Measurements from ENCODE around the gene NECTIN4. TPM values are rescaled to one million over a fixed set of nuclear protein-coding genes. Genes with fewer than 3 reads are reported as not detected.

The NECTIN4 gene
- total and polyA plus RNA-seq, 2 experiments from 2014 or later: 5.9 to 8.5 TPM

GRCh38 chr1:161039154-161039545 is 50.2 kb downstream of the NECTIN4 start:
- no peak overlapping the region for H2AFZ ChIP-seq
- no peaks in the 10 kb centered on the region for H4K20me1 ChIP-seq (ENCODE audit: insufficient read depth, poor library complexity, severe bottlenecking)
- TF ChIP-seq CTCF (IDR thresholded peaks at IDR 0.05; ENCODE audit: poor library complexity) (no peak), EZH2phosphoT487 (IDR thresholded peaks at IDR 0.05; ENCODE audit: low read depth, severe bottlenecking, unreplicated experiment) (no peak), EZH2 (IDR thresholded peaks at IDR 0.05; ENCODE audit: borderline replicate concordance) (no peak)
- H3K79me2 ChIP-seq: peaks cover 21% of the 10 kb centered on the region
- 20% methylated on average over 3 of the region's 3 CpGs for WGBS (ENCODE audit: low lambda C conversion rate, missing lambda C conversion rate)
- no peaks in the 10 kb centered on the region for H3K27me3 ChIP-seq
- H3K4me2 ChIP-seq: peak overlapping the region; percentile 73
- peaks cover 8% of the 10 kb centered on the region for H3K4me1 ChIP-seq (ENCODE audit: insufficient read depth)
- H3K36me3 ChIP-seq (replicated peaks; ENCODE audit: insufficient read depth, low read depth): no peaks in the 10 kb centered on the region
- no peaks in the 10 kb centered on the region for H3K9me3 ChIP-seq (ENCODE audit: low read depth)
- H3K9me2 ChIP-seq (replicated peaks; ENCODE audit: insufficient read depth): no peaks in the 10 kb centered on the region
- no peak overlapping the region for H3K4me3 ChIP-seq
- DNase-seq (ENCODE audit: low spot score): no peak
- peak overlapping the region; percentile 67 for H3K27ac ChIP-seq

- peak within 1 kb of the TSS; percentile 28 for H3K4me3 ChIP-seq
- no peaks in the 10 kb centered on the region for H3K27me3 ChIP-seq
- H3K4me1 ChIP-seq (ENCODE audit: insufficient read depth): peaks cover 5% of the 10 kb centered on the region
- H3K9me3 ChIP-seq (ENCODE audit: low read depth): no peaks in the 10 kb centered on the region
- peak within 1 kb of the TSS; percentile 67 for H2AFZ ChIP-seq
- no peaks in the 10 kb centered on the region for H3K36me3 ChIP-seq (replicated peaks; ENCODE audit: insufficient read depth, low read depth)
- 26% methylated on average over 43 of the region's 54 CpGs for WGBS (ENCODE audit: low lambda C conversion rate, missing lambda C conversion rate)
- H3K4me2 ChIP-seq: peak within 1 kb of the TSS; percentile 73
- DNase-seq (ENCODE audit: low spot score): peak; percentile 84
- H3K27ac ChIP-seq: peak within 1 kb of the TSS; percentile 67
- H3K79me2 ChIP-seq: peaks cover 16% of the 10 kb centered on the region
- TF ChIP-seq EZH2 (IDR thresholded peaks at IDR 0.05; ENCODE audit: borderline replicate concordance) (no peak), EZH2phosphoT487 (IDR thresholded peaks at IDR 0.05; ENCODE audit: low read depth, severe bottlenecking, unreplicated experiment) (no peak), CTCF (IDR thresholded peaks at IDR 0.05; ENCODE audit: poor library complexity) (no peak)
- no peaks in the 10 kb centered on the region for H3K9me2 ChIP-seq (replicated peaks; ENCODE audit: insufficient read depth)
- no peaks in the 10 kb centered on the region for H4K20me1 ChIP-seq (ENCODE audit: insufficient read depth, poor library complexity, severe bottlenecking)
Measured at GRCh38 chr1:161038523-161039153, 50.7 kb downstream of the NECTIN4 start, which contains the start of gene TSTD1. Gene TSTD1 (minus strand): TSS chr1:161038964. CDS start chr1:161038889, 75 bp downstream.

- Histone ChIP-seq H3K79me2 (peaks cover 9% of the 10 kb centered on the region), H3K4me1 (ENCODE audit: insufficient read depth) (peaks cover 5% of the 10 kb centered on the region), H3K27me3 (no peaks in the 10 kb centered on the region), H3K9me3 (ENCODE audit: low read depth) (no peaks in the 10 kb centered on the region), H3K4me2 (peak overlapping the region; percentile 73), H3K9me2 (replicated peaks; ENCODE audit: insufficient read depth) (no peaks in the 10 kb centered on the region), H3K4me3 (peak overlapping the region; percentile 28), H4K20me1 (ENCODE audit: insufficient read depth, poor library complexity, severe bottlenecking) (no peaks in the 10 kb centered on the region), H3K36me3 (replicated peaks; ENCODE audit: insufficient read depth, low read depth) (no peaks in the 10 kb centered on the region), H3K27ac (peak overlapping the region; percentile 67), H2AFZ (peak overlapping the region; percentile 67)
- 54% methylated on average over 21 of the region's 21 CpGs for whole genome bisulfite sequencing (ENCODE audit: low lambda C conversion rate, missing lambda C conversion rate)
- no peak for DNase-seq (ENCODE audit: low spot score)
- no peak for TF ChIP-seq EZH2 (IDR thresholded peaks at IDR 0.05; ENCODE audit: borderline replicate concordance)
- TF ChIP-seq CTCF (IDR thresholded peaks at IDR 0.05; ENCODE audit: poor library complexity): no peak
- TF ChIP-seq EZH2phosphoT487 (IDR thresholded peaks at IDR 0.05; ENCODE audit: low read depth, severe bottlenecking, unreplicated experiment): no peak
Measured at GRCh38 chr1:161037661-161038522, 51.5 kb downstream of the NECTIN4 start.

Measured in hepatocyte (in vitro differentiated cells).